Dermis microvascular lymphatic vessel endothelial cell (primary cell): ENCODE results near the gene SLC6A15. TPM values are rescaled to one million over a fixed set of nuclear protein-coding genes. Genes with fewer than 3 reads are reported as not detected.

ENCODE experiments used
- DNase-seq, 2 donors: peaks; one replicate each; pipeline versions ENCODE4 v3.0.0 to v3.0.0-alpha.2; 2010; ENCODE audit warnings: low read depth in 2 of 2
- total RNA-seq: library from RNA; depleted of rRNA; stranded (reverse); fragments of >200 nt; gene quantifications from 2 replicates; pipeline ENCODE4 v1.2.1, GENCODE V29; 2014

Gene SLC6A15
- 4.7 and 7.7 TPM in 2 replicates for total RNA-seq

GRCh38 chr12:84912198-84913128, at the start of gene SLC6A15:
TSS of gene SLC6A15 (minus strand) at chr12:84912799. CDS start at chr12:84892120, 20,679 bp downstream.
- DNase-seq = peak; percentile 24 to 61

GRCh38 chr12:84960918-84961317, 48.3 kb upstream of the SLC6A15 start:
- DNase-seq = no peak

GRCh38 chr12:84955298-84955697, 42.7 kb upstream of the SLC6A15 start:
- DNase-seq = no peak

DNA sequence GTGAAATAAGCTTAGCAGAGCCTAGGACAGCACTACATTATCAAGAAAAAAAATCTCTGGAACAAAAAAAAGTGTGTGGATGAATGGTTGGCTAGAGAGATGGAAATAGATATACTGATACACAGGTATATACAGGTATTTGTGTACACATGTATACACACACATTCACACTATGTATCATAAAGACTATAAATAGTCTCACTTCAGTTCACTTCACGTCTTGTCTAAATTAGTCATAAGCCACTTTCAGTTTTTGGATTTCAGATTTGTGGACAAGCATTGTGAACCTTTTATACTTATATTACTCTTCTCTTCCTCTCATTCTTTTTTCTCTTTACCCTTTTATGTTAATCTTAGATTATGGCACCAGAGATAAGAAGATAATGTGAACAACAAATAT, 41.8 kb upstream of the SLC6A15 start:
- no peak for DNase-seq

GRCh38 chr12:84950971-84951546, 38.5 kb upstream of the SLC6A15 start:
- no peak for DNase-seq

- DNase-seq = no peak
These were observed 34.2 kb upstream of the SLC6A15 start for GRCh38 chr12:84946753-84947152.

DNA sequence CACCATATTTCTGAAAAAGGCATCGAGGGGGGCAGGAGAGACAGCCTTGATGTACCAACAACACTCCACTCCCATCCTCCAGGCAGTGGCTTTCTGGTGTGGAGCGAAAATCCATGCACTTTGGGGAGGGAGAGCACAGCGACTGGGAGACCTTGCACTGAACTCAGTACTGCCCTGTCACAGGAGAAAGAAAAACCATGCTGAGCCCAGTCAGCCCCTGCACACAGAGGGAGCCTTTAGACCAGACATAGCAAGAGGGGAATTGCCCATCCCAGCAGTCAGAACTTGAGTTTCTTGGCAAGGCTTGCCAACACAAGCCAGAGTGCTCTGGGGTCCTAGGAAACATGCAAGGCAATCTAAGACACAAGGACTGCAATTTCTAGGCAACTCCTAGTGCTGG, 24.8 kb upstream of the SLC6A15 start:
- DNase-seq = no peak

- no peak for DNase-seq
These were observed 16.9 kb upstream of the SLC6A15 start for GRCh38 chr12:84929501-84929900.

DNA sequence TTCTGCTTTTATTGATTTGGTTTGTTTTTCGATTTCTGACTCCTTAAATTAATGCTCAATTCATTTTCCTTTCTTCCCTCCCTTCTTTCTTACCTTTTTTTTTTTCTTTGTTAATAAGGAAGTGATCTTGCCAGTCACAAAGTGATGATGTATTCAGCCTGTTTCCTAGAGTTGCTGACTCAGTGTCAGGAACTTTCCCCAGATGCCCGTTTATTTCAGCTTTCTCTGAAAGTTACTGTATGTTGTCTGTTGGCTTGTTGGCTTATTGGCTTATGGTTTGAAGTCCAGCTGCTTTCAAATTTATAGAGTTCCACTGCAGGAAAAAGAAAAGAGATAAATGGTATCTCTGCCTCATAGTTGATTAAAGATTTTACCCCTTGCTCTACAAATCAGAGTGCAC, 12.4 kb upstream of the SLC6A15 start:
- peak in 1 of 2 donors; percentile 2 for DNase-seq

GRCh38 chr12:84922693-84923092, 10.1 kb upstream of the SLC6A15 start:
- DNase-seq = no peak

DNA sequence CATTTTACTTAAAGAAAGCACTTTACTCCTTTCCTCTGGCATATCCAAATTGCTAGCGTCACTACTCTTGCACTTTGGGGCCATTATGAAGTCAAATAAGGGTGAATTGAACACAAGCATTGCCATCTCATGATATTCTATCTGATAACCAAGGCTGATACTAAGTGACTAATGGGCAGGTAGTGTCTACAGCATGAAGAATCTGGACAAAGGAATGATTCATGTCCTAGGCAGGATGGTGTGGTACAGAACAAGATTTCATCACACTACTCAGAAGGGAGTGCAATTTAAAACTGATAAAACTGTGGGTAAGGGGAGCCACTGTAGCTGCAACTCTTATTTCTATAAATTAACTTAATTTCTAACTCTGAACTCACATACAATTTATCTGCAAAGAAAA, 7.7 kb upstream of the SLC6A15 start:
- DNase-seq = no peak

DNA sequence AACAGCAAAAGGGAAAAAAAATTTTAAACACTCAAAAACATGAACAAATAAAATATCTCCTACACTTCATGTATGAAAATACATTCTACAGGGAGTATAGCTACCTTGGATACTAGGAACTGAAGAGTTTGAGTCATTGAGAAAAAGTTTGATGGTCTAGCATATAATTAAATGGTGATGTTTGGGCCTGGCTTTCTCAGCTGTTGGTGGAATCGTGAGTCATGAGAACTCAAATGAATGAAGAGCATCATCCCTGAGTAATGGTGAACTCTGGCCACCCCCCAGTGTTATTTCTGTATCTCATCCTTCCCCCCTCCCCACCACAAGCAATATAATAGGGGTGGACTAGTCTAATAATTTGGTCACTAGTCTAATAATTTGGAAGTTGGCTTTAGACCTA, 6.7 kb upstream of the SLC6A15 start:
- no peak for DNase-seq

- DNase-seq = no peak
These were observed 523 bp upstream of the SLC6A15 start for GRCh38 chr12:84913129-84913515.

DNA sequence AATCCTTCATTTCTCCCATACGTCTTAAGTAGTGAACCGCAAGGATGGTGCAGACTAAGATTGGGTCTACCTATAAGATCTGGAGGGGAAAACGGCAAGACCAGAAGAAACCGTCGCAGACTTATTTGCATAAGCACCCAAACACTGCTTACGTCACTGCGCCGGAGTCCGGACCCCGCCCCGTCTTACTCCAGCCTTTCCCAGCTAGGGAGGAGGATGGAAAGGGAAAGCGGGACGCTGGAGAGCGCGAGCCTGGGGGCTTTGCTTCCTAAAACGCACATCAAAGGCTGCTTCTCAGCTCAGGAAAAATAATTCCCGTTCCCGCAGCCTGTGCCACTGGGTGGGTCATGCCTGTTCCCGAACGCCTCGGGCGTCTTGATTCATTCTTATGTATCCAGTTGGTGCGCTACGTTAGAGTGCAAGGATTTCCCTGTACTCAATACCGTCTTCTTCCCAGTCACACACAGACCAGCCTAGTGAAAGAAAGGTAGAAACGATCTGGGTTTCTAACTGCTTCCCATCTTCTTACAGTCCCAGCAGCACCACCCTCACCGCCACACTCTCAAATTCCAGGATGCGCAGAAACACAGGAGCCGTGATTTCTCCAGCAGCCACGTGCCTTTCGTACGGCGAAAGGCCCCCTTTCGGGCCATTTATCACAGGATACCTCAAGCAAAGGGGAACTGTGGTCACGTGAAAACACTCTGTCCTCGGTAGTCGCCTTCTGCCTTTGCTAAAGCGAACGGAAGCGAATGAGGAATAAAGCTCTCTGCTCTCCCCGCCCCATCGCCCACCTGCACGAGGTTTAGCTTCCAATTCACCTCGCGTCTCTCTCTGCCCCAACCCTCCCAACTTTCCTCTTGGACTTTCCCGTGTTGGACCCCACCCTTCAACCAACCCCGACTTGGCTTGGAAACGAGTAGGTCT, 1.1 kb downstream of the SLC6A15 start:
- DNase-seq = peak in 1 of 2 donors; percentile 55

- DNase-seq = peak in 1 of 2 donors; percentile 1
These were observed 1.9 kb downstream of the SLC6A15 start for GRCh38 chr12:84910549-84911241.

DNA sequence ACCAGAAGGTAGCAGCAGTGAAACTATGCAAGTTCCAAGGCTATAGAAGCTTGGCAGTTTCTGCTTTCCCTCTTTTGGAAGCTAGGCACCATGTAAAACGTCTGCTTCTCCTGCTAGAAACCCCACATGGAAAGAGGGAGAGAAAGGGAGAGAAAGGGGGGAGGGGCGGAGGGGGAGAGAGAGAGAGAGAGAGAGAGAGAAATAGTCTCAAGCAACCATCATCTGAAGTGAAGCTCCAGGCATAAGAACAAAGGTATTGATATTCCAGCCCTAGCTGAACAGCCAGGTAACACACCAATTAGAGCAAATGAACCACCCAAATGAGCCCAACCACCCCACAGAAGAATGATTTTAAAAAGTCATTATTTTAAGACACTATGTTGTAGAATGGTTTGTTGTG, 8.5 kb downstream of the SLC6A15 start:
- no peak for DNase-seq

DNA sequence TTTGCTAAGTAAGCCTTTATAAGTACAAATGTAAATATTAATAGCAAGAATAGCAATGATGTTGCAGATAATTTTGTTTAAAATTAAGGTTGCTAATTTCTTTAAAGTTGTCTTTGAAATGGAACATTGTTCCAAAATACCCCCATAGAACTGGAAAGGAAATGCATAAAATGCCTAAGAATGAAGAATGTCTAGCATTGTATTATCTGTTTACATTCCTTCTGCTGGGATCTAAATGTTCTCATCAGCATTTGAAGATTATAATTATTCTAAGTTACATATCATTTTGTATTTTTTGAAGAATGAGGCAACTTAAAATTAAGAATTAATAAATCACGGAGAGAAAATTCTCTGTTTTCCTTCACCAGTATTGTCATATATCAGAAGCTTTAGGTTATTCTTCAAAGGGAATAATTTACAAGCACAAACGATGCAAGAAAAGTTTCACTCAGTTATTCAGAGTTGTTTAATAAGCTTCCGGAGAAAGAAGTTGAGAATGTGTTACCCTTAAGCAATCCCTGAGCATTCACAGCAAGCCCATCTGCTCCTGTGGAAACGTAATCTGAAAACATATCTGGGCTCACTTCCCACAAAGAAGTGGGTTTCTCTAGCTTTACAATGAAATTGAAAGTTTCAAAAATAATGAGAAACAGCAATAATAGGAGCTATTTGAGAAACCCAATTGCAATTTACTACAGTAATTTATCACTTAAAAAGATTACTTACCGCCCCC, 21.3 kb downstream of the SLC6A15 start:
- no peak for DNase-seq

- no peak for DNase-seq
These were observed 22.8 kb downstream of the SLC6A15 start for GRCh38 chr12:84889818-84890217.

- DNase-seq = no peak
These were observed 23.7 kb downstream of the SLC6A15 start for GRCh38 chr12:84888861-84889260.

DNA sequence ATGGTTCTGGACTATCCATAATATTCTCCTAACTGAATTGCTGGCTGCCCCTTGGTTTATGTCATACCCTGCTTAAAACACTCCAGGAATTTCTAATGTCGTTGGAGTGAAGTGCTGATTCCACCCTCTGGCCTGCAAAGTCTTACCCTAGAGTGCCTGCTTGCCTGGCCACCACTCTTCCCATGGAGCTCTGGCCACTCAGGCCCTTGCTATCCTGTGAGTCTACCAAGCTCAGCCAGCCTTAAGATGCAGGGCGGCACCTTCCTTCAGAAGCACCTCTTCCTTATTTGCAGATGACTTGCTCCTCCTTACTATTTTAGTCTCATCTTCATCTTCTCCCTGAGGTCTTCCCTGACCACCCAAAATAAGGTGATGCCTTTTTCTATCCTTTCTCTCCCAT, 35.3 kb downstream of the SLC6A15 start:
- no peak for DNase-seq

DNA sequence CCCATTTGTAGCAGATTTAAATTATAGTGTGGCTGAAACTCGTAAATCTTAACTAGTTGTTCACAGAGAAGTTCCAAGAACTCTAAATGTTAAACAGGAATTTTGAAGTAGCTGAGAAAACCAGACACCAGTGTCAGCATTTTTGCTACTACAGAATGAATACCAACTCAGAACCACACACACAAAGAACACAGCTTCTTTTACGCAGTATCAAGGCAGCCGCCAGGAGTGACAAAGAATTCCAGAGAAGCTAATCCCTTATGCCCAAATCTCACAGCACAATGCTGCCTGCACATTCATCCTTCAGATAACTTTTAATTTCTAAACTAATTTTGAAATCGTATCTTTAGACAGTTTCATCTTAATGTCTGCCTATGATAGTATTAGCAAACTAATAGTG, 37.4 kb downstream of the SLC6A15 start:
- DNase-seq = no peak
